ENCODE results near the gene RERG. TPM values are rescaled to one million over a fixed set of nuclear protein-coding genes. Genes with fewer than 3 reads are reported as not detected.
"Not testable (repeated sequence)": the region's sequence is repeated elsewhere in the genome, so short reads cannot be mapped to it uniquely, and the experiment has no call there.

Gene RERG
- polyA plus RNA-seq, 2 of the 4 experiments (the other 2 are of a cell fraction), result 0.48 to 0.79 TPM

DNA sequence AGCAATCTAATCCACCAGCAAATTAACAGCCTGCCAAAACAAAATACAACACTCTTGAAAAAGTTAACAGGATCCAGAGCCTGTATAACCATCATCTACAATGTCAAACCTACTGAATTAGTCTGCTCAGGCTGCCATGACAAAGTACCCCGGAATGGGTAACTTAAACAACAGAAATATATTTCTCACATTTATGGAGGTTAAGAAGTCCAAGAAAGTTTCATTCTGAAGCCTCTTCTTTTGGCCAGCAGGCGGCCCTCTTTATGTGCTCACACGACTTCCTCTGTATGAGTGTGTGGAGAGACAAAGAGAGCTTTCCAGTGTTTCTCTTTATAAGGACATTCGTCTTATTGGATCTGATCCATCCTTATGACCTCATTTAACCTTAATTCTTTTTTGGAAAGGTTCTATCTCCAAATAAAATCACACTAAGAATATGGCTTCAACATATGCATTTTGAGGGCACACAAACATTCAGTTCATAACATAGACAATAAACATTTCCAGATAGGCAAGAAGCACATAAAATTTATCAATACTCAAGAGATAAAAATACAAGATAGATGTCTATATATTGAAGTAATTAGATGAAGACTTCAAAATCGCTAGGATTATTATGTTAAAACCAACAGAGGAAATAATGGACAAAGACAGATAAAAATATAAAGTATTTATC, 5.9 kb upstream of the RERG start:
- WGBS (ENCODE audit: missing lambda C conversion rate), result 2% methylated on average over 5 of the region's 5 CpGs
- CTCF ChIA-PET, result interaction anchor here (0.6 to 2.4 kb wide), 9 partner anchors 11 to 383 kb away, joined by 3 to 8 read pairs (median 3); no protein-coding TSS in a partner anchor
- ATAC-seq (peak; percentile 83 to 91), DNase-seq (ENCODE audit: low read depth in 1 of 2, low spot score in 1 of 2) (peak; percentile 33 to 61), FAIRE-seq (peak; percentile 73)
- Histone ChIP-seq H3K4me3 (no peak overlapping the region), H3K4me2 (no peak overlapping the region), H3K4me1 (no peaks in the 10 kb centered on the region), H3K27ac (no peak overlapping the region), H3K9me3 (no peaks in the 10 kb centered on the region)
- POLR2A ChIA-PET, result no interaction called here
- TF ChIP-seq FOSB (CRISPR knock-in tag; IDR thresholded peaks at IDR 0.05) (no peak), RAD21 (conservative IDR thresholded peaks at IDR 0.05 in 1 of 2, IDR thresholded peaks at IDR 0.05 in 1 of 2) (peak; percentile 57 to 58), SMC3 (IDR thresholded peaks at IDR 0.05) (peak; percentile 78), EHMT2 (IDR thresholded peaks at IDR 0.05; ENCODE audit: low read depth) (no peak), CBX8 (IDR thresholded peaks at IDR 0.05) (no peak), HOXA7 (CRISPR knock-in tag; IDR thresholded peaks at IDR 0.05) (no peak), ESRRA (IDR thresholded peaks at IDR 0.05; ENCODE audit: borderline replicate concordance, low read length) (no peak), SREBF2 (IDR thresholded peaks at IDR 0.05) (no peak), ELK1 (IDR thresholded peaks at IDR 0.05; ENCODE audit: low read depth, low read length) (no peak), FOSL2 (IDR thresholded peaks at IDR 0.05) (no peak), FOSL2 (CRISPR knock-in tag; IDR thresholded peaks at IDR 0.05) (no peak), REST (IDR thresholded peaks at IDR 0.05) (no peak), JUNB (IDR thresholded peaks at IDR 0.05) (no peak)
- TF ChIP-seq, protein P1, sequence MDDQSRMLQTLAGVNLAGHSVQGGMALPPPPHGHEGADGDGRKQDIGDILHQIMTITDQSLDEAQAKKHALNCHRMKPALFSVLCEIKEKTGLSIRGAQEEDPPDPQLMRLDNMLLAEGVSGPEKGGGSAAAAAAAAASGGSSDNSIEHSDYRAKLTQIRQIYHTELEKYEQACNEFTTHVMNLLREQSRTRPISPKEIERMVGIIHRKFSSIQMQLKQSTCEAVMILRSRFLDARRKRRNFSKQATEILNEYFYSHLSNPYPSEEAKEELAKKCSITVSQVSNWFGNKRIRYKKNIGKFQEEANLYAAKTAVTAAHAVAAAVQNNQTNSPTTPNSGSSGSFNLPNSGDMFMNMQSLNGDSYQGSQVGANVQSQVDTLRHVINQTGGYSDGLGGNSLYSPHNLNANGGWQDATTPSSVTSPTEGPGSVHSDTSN (IDR thresholded peaks at IDR 0.05), result no peak
- TF ChIP-seq, protein P2, sequence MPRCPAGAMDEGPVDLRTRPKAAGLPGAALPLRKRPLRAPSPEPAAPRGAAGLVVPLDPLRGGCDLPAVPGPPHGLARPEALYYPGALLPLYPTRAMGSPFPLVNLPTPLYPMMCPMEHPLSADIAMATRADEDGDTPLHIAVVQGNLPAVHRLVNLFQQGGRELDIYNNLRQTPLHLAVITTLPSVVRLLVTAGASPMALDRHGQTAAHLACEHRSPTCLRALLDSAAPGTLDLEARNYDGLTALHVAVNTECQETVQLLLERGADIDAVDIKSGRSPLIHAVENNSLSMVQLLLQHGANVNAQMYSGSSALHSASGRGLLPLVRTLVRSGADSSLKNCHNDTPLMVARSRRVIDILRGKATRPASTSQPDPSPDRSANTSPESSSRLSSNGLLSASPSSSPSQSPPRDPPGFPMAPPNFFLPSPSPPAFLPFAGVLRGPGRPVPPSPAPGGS (IDR thresholded peaks at IDR 0.05), result no peak
- TF ChIP-seq, protein P3, sequence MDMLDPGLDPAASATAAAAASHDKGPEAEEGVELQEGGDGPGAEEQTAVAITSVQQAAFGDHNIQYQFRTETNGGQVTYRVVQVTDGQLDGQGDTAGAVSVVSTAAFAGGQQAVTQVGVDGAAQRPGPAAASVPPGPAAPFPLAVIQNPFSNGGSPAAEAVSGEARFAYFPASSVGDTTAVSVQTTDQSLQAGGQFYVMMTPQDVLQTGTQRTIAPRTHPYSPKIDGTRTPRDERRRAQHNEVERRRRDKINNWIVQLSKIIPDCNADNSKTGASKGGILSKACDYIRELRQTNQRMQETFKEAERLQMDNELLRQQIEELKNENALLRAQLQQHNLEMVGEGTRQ (IDR thresholded peaks at IDR 0.05), result no peak
- TF ChIP-seq, protein P4, sequence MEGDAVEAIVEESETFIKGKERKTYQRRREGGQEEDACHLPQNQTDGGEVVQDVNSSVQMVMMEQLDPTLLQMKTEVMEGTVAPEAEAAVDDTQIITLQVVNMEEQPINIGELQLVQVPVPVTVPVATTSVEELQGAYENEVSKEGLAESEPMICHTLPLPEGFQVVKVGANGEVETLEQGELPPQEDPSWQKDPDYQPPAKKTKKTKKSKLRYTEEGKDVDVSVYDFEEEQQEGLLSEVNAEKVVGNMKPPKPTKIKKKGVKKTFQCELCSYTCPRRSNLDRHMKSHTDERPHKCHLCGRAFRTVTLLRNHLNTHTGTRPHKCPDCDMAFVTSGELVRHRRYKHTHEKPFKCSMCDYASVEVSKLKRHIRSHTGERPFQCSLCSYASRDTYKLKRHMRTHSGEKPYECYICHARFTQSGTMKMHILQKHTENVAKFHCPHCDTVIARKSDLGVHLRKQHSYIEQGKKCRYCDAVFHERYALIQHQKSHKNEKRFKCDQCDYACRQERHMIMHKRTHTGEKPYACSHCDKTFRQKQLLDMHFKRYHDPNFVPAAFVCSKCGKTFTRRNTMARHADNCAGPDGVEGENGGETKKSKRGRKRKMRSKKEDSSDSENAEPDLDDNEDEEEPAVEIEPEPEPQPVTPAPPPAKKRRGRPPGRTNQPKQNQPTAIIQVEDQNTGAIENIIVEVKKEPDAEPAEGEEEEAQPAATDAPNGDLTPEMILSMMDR (IDR thresholded peaks at IDR 0.05), result peak; percentile 71

DNA sequence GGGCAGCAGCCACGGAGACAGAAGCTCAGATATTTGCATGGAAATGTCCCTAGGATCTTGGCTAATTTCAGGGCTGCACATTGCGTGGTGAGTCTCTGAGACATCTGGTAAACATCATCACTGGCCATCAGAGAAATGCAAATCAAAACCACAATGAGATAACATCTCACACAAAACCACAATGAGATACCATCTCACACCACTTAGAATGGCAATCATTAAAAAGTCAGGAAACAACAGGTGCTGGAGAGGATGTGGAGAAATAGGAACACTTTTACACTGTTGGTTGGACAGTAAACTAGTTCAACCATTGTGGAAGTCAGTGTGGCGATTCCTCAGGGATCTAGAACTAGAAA, 4.6 kb upstream of the RERG start:
- H3K27ac ChIP-seq; FAIRE-seq; DNase-seq (ENCODE audit: low read depth in 1 of 2, low spot score in 1 of 2); H3K9me3 ChIP-seq; H3K4me3 ChIP-seq; POLR2A ChIA-PET; ATAC-seq; H3K4me2 ChIP-seq; H3K4me1 ChIP-seq: not testable (repeated sequence)
- CTCF ChIA-PET, result interaction anchor here (0.8 to 1.4 kb wide), 2 partner anchors 296 to 359 kb away, joined by 3 read pairs; no protein-coding TSS in a partner anchor
- 15% methylated on average over 3 of the region's 3 CpGs for WGBS (ENCODE audit: missing lambda C conversion rate)

All from A549 (cell line).